B cell (primary cell): Measurements from ENCODE around the gene ITPR1. TPM values are rescaled to one million over a fixed set of nuclear protein-coding genes. Genes with fewer than 3 reads are reported as not detected.

Experiments used
- ATAC-seq: fragments of 200-7000 bp; cut with Tn5 transposase; one replicate; pipeline ENCODE4 v1.10.0; 2021; ENCODE audit warnings: low read depth, mild to moderate bottlenecking, moderate number of reproducible peaks, moderate library complexity
- CTCF ChIA-PET: fragments of 350-600 bp; sonication (Branson Sonifier 250); formaldehyde crosslinking; loops from one replicate; lab custom pipeline; 2021; ENCODE audit warnings: antibody characterized with exemption, inconsistent platforms; lab: Charles Lee
- POLR2A ChIA-PET: fragments of 350-600 bp; sonication (Branson Sonifier 250); formaldehyde crosslinking; loops from one replicate; lab custom pipeline; 2021; ENCODE audit warnings: antibody characterized with exemption; lab: Charles Lee
- DNase-seq: peaks from one replicate; pipeline ENCODE4 v3.0.0; 2013
- H2AFZ ChIP-seq: 2 replicates; pipeline ENCODE4 v1.6.1; 2012; ENCODE audit warnings: mild to moderate bottlenecking, low read depth, low read length; ENCODE audit not compliant: insufficient read depth, poor library complexity, severe bottlenecking
- H3K27ac ChIP-seq, 2 donors: 1 replicate in 1 of 2; 2 replicates in 1 of 2; pipeline ENCODE4 v1.5.1; 2012 to 2013; ENCODE audit warnings: low read length in 2 of 2, mild to moderate bottlenecking in 2 of 2, moderate library complexity in 1 of 2
- H3K27me3 ChIP-seq, 4 experiments: fragments of 200-600 bp in 1 of 4; sonication (generic) in 1 of 4; replicated peaks in 1 of 4; 1 replicate in 2 of 4; 2 replicates in 2 of 4; pipeline versions ENCODE4 v1.6.1 to v1.7.0; 2013 to 2016; ENCODE audit warnings: low read length in 3 of 4, mild to moderate bottlenecking in 2 of 4, mixed read lengths in 1 of 4, moderate library complexity in 1 of 4; ENCODE audit not compliant: insufficient read depth in 4 of 4, control insufficient read depth in 3 of 4; ENCODE audit errors: control extremely low read depth in 1 of 4
- H3K36me3 ChIP-seq, 2 experiments: replicated peaks in 1 of 2; 1 replicate in 1 of 2; 2 replicates in 1 of 2; pipeline versions ENCODE4 v1.6.1 to v1.7.1; 2013; ENCODE audit warnings: low read length in 1 of 2; ENCODE audit not compliant: insufficient read depth in 2 of 2, control insufficient read depth in 1 of 2; ENCODE audit errors: control extremely low read depth in 1 of 2, extremely low read depth in 1 of 2
- H3K4me1 ChIP-seq, 2 donors: fragments of 200-600 bp in 1 of 2; sonication (generic) in 1 of 2; 1 replicate in 1 of 2; 2 replicates in 1 of 2; pipeline versions ENCODE4 v1.5.1 to v1.6.1; 2013 to 2017; ENCODE audit warnings: low read length in 2 of 2; ENCODE audit not compliant: control insufficient read depth in 2 of 2, insufficient read depth in 2 of 2
- H3K4me2 ChIP-seq: replicated peaks from 2 replicates; pipeline ENCODE3; 2012; ENCODE audit warnings: mild to moderate bottlenecking, low read depth, low read length; ENCODE audit not compliant: poor library complexity, severe bottlenecking
- H3K4me3 ChIP-seq, 5 experiments: fragments of 200-600 bp in 1 of 5; sonication (generic) in 1 of 5; 1 replicate in 3 of 5; 2 replicates in 2 of 5; pipeline versions ENCODE4 v1.5.1 to v1.7.0; 2011 to 2016; ENCODE audit warnings: low read length in 4 of 5, mild to moderate bottlenecking in 4 of 5, low read depth in 2 of 5, control low read depth in 1 of 5, moderate library complexity in 1 of 5; ENCODE audit not compliant: insufficient read depth in 1 of 5; ENCODE audit errors: control extremely low read depth in 1 of 5, extremely low read depth in 1 of 5
- H3K79me2 ChIP-seq: fragments of 200-600 bp; sonication (generic); one replicate; pipeline ENCODE4 v1.6.0; 2016; ENCODE audit warnings: low read length; ENCODE audit not compliant: control insufficient read depth, insufficient read depth
- H3K9ac ChIP-seq: fragments of 200-600 bp; sonication (generic); 2 replicates; pipeline ENCODE4 v1.6.1; 2017; ENCODE audit warnings: mild to moderate bottlenecking, low read length, moderate library complexity
- H3K9me3 ChIP-seq, 3 donors: one replicate each; pipeline versions ENCODE4 v1.6.1 to v1.7.1; 2013; ENCODE audit warnings: low read length in 2 of 3; ENCODE audit not compliant: control insufficient read depth in 2 of 3, insufficient read depth in 1 of 3; ENCODE audit errors: control extremely low read depth in 1 of 3
- H4K20me1 ChIP-seq: 2 replicates; pipeline ENCODE4 v1.6.0; 2012; ENCODE audit warnings: mild to moderate bottlenecking, low read length; ENCODE audit not compliant: insufficient read depth, control insufficient read depth, poor library complexity, severe bottlenecking
- H3K27ac Mint-ChIP-seq: one replicate; pipeline ENCODE4 v1.8.0; 2021; ENCODE audit warnings: mixed read lengths
- H3K27me3 Mint-ChIP-seq: one replicate; pipeline ENCODE4 v1.8.0; 2021; ENCODE audit warnings: mixed read lengths
- H3K4me1 Mint-ChIP-seq: one replicate; pipeline ENCODE4 v1.8.0; 2021; ENCODE audit warnings: mixed read lengths
- H3K4me3 Mint-ChIP-seq: one replicate; pipeline ENCODE4 v1.8.0; 2021; ENCODE audit warnings: mixed read lengths
- H3K9me3 Mint-ChIP-seq: one replicate; pipeline ENCODE4 v1.8.0; 2022; ENCODE audit warnings: mixed read lengths; ENCODE audit not compliant: insufficient read depth
- CTCF ChIP-seq: fragments of 200-600 bp; IDR thresholded peaks from one replicate; pipeline ENCODE4 v1.8.0; 2022; ENCODE audit warnings: antibody characterized with exemption, mild to moderate bottlenecking
- EZH2 ChIP-seq: IDR thresholded peaks from 2 replicates; pipeline ENCODE4 v1.6.1; 2012; ENCODE audit warnings: borderline replicate concordance, low read depth, mild to moderate bottlenecking, moderate library complexity, low read length; ENCODE audit not compliant: insufficient read depth, poor library complexity, severe bottlenecking
- WGBS: methylation state at CpG from one replicate; pipeline ENCODE4 v1.1.5; 2013; ENCODE audit warnings: missing lambda C conversion rate; ENCODE audit not compliant: insufficient coverage; 5-methylcytosine and 5-hydroxymethylcytosine counted together
- intact Hi-C: fragments of 100-400 bp; cut with micrococcal nuclease; formaldehyde crosslinking; loops from one replicate; pipeline ENCODE4 v1.10.0; 2022
- polyA plus RNA-seq: library from polyadenylated mRNA; depleted of rRNA; stranded (reverse); fragments of >200 nt; gene quantifications from 2 replicates; pipeline ENCODE4 v1.2.3, GENCODE V29; 2012
- total RNA-seq, 2 donors: library from RNA; stranded (reverse); fragments of 120-200 nt in 1 of 2; gene quantifications; 1 replicate in 1 of 2; 2 replicates in 1 of 2; pipeline versions ENCODE4 v1.2.3 to v1.2.4, GENCODE V29; 2013 to 2022

Gene ITPR1
- total and polyA plus RNA-seq, 2 donors (not counting 1 experiment from before 2014, with no cell fraction given): 64.0 to 332 TPM

GRCh38 chr3:4814305-4814903, 321.3 kb downstream of the ITPR1 start:
- no peak overlapping the region for H3K9ac ChIP-seq
- Mint-ChIP-seq H3K27me3 (no peaks in the 10 kb centered on the region), H3K4me1 (no peaks in the 10 kb centered on the region), H3K9me3 (no peaks in the 10 kb centered on the region), H3K27ac (no peak overlapping the region), H3K4me3 (no peak overlapping the region)
- no peak for DNase-seq
- peaks cover 0 to 1% (median 0%) of the 10 kb centered on the region in 3 donors for H3K9me3 ChIP-seq
- H3K79me2 ChIP-seq: no peaks in the 10 kb centered on the region
- ChIA-PET POLR2A (no interaction called here), CTCF (interaction anchor here (1.5 kb wide), 1 partner anchor 103 kb away, joined by 5 read pairs; no protein-coding TSS in a partner anchor)
- ATAC-seq: no peak
- H4K20me1 ChIP-seq: peaks cover 39% of the 10 kb centered on the region
- peaks cover 2 to 96% of the 10 kb centered on the region in 2 experiments for H3K36me3 ChIP-seq
- H3K27ac ChIP-seq: no peak overlapping the region
- 96% methylated on average over 20 of the region's 20 CpGs for WGBS
- TF ChIP-seq EZH2 (no peak), CTCF (no peak)
- no peaks in the 10 kb centered on the region for H3K27me3 ChIP-seq
- no peak overlapping the region for H2AFZ ChIP-seq
- H3K4me2 ChIP-seq: no peak overlapping the region
- intact Hi-C loops: no loop called here
- H3K4me1 ChIP-seq: no peaks in the 10 kb centered on the region
- H3K4me3 ChIP-seq: no peak overlapping the region

- Mint-ChIP-seq H3K9me3 (no peaks in the 10 kb centered on the region), H3K4me1 (no peaks in the 10 kb centered on the region), H3K27me3 (no peaks in the 10 kb centered on the region), H3K27ac (no peak overlapping the region), H3K4me3 (no peak overlapping the region)
- H3K27ac ChIP-seq: no peak overlapping the region
- DNase-seq (no peak), ATAC-seq (no peak)
- ChIA-PET POLR2A (no interaction called here), CTCF (interaction anchor here (1.3 to 1.5 kb wide), 2 partner anchors 13 to 103 kb away, joined by 3 to 5 read pairs; no protein-coding TSS in a partner anchor)
- peaks cover 44% of the 10 kb centered on the region for H4K20me1 ChIP-seq
- intact Hi-C loops: no loop called here
- no peaks in the 10 kb centered on the region for H3K4me1 ChIP-seq
- peaks cover 2 to 96% of the 10 kb centered on the region in 2 experiments for H3K36me3 ChIP-seq
- TF ChIP-seq CTCF (no peak), EZH2 (no peak)
- H3K9me3 ChIP-seq: peaks cover 0 to 1% (median 0%) of the 10 kb centered on the region in 3 donors
- no peak overlapping the region for H3K4me3 ChIP-seq
- no peaks in the 10 kb centered on the region for H3K27me3 ChIP-seq
- no peak overlapping the region for H3K4me2 ChIP-seq
- no peak overlapping the region for H3K9ac ChIP-seq
- WGBS: 100% methylated on average over 12 of the region's 13 CpGs
- H3K79me2 ChIP-seq: peaks cover 3% of the 10 kb centered on the region
- no peak overlapping the region for H2AFZ ChIP-seq
Measured at GRCh38 chr3:4814904-4815574, 321.9 kb downstream of the ITPR1 start.
